A549 (cell line): ENCODE measurements around the gene TSPYL4. TPM values are rescaled to one million over a fixed set of nuclear protein-coding genes. Genes with fewer than 3 reads are reported as not detected.
A peak's percentile ranks its signal among the peaks of the same experiment; 100 is the strongest.

ENCODE experiments used
- ATAC-seq, 2 experiments: fragments of 200-7000 bp in 1 of 2; fragments of >200 bp in 1 of 2; cut with Nextera tagmentation in 1 of 2; cut with Tn5 transposase in 1 of 2; 3 replicates each; pipeline versions ENCODE4 v1.8.0 to v1.9.1; 2018 to 2020; ENCODE audit warnings: mild to moderate bottlenecking in 1 of 2, moderate library complexity in 1 of 2
- CTCF ChIA-PET: fragments of 300-600 bp; sonication (Branson Sonifier 250); formaldehyde crosslinking; extraction: SDS; loops from one replicate; lab custom pipeline; 2021; ENCODE audit warnings: antibody characterized with exemption, inconsistent platforms; lab: Yijun Ruan, JAX
- POLR2A ChIA-PET: fragments of 350-600 bp; formaldehyde crosslinking; extraction: SDS; loops from one replicate; lab custom pipeline; 2021; ENCODE audit warnings: antibody characterized with exemption, inconsistent platforms; lab: Yijun Ruan, JAX
- DNase-seq, 2 experiments: peaks; one replicate each; pipeline versions ENCODE4 v3.0.0 to v3.0.0-alpha.2; 2011 to 2016; ENCODE audit warnings: low read depth in 1 of 2, low spot score in 1 of 2
- FAIRE-seq: peaks from 2 replicates; lab custom pipeline; 2011; peaks lifted over from hg19 to GRCh38; lab: Jason Lieb, UNC
- H3K27ac ChIP-seq, 2 experiments: fragments of >200 bp; sonication (Bioruptor Twin); formaldehyde crosslinking; 3 replicates each; pipeline ENCODE4 v1.5.1; 2016 to 2017
- H3K4me1 ChIP-seq: fragments of >200 bp; sonication (Bioruptor Twin); formaldehyde crosslinking; 3 replicates; pipeline ENCODE4 v1.6.1; 2016
- H3K4me2 ChIP-seq: fragments of >200 bp; sonication (Bioruptor Twin); formaldehyde crosslinking; 3 replicates; pipeline ENCODE4 v1.6.1; 2016
- H3K4me3 ChIP-seq: fragments of >200 bp; sonication (Bioruptor Twin); formaldehyde crosslinking; 3 replicates; pipeline ENCODE4 v1.5.1; 2016
- H3K9me3 ChIP-seq: fragments of >200 bp; sonication (Bioruptor Twin); formaldehyde crosslinking; 3 replicates; pipeline ENCODE4 v1.6.1; 2016
- ATOH8 ChIP-seq: fragments of 250-450 bp; sonication (Bioruptor Pico); IDR thresholded peaks from 2 replicates; pipeline ENCODE4 v1.5.0; 2020; ENCODE audit warnings: low read depth, mild to moderate bottlenecking, moderate library complexity
- CBX2 ChIP-seq: fragments of 200-600 bp; sonication (generic); IDR thresholded peaks from 2 replicates; pipeline ENCODE4 v1.6.1; 2016; ENCODE audit warnings: low read depth, mild to moderate bottlenecking, borderline replicate concordance
- CHD4 ChIP-seq: fragments of 200-600 bp; sonication (generic); IDR thresholded peaks from 2 replicates; pipeline ENCODE4 v1.6.1; 2016; ENCODE audit warnings: antibody characterized with exemption, mild to moderate bottlenecking, borderline replicate concordance
- CTCF ChIP-seq: fragments of >200 bp; sonication (Bioruptor Twin); formaldehyde crosslinking; IDR thresholded peaks from 3 replicates; pipeline ENCODE4 v1.5.1; 2016
- EHF ChIP-seq: fragments of 250-450 bp; sonication (Bioruptor Pico); IDR thresholded peaks from 2 replicates; pipeline ENCODE4 v1.5.0; 2020; ENCODE audit warnings: mild to moderate bottlenecking
- EHMT2 ChIP-seq: fragments of 200-600 bp; sonication (generic); IDR thresholded peaks from 2 replicates; pipeline ENCODE4 v1.6.1; 2016; ENCODE audit warnings: antibody characterized with exemption, low read depth, mild to moderate bottlenecking, moderate library complexity
- ESRRA ChIP-seq: fragments of 150-350 bp; IDR thresholded peaks from 2 replicates; pipeline ENCODE4 v1.6.1; 2014; ENCODE audit warnings: mild to moderate bottlenecking, low read length, borderline replicate concordance
- FOSB ChIP-seq: fragments of 250-450 bp; sonication (Bioruptor Pico); IDR thresholded peaks from 2 replicates; pipeline ENCODE4 v1.5.0; 2020; ENCODE audit warnings: mild to moderate bottlenecking, moderate library complexity
- FOSL2 ChIP-seq, 2 experiments: fragments of 450-650 bp in 1 of 2; fragments of >200 bp in 1 of 2; sonication (Bioruptor Twin) in 1 of 2; formaldehyde crosslinking; IDR thresholded peaks; 2 replicates each; pipeline versions ENCODE4 v1.5.0 to v1.6.1; 2016 to 2020; ENCODE audit warnings: mild to moderate bottlenecking in 1 of 2, moderate library complexity in 1 of 2
- HEYL ChIP-seq: fragments of 250-450 bp; sonication (Bioruptor Pico); IDR thresholded peaks from 2 replicates; pipeline ENCODE4 v1.8.0; 2021; ENCODE audit warnings: mild to moderate bottlenecking, moderate library complexity
- HOXB13 ChIP-seq: fragments of 250-450 bp; sonication (Bioruptor Pico); IDR thresholded peaks from 2 replicates; pipeline ENCODE4 v1.5.0; 2020; ENCODE audit warnings: low read depth, mild to moderate bottlenecking, moderate library complexity
- HOXB5 ChIP-seq: fragments of 250-450 bp; sonication (Bioruptor Pico); IDR thresholded peaks from 2 replicates; pipeline ENCODE4 v1.5.0; 2020; ENCODE audit warnings: mild to moderate bottlenecking, moderate library complexity
- JUN ChIP-seq, 2 experiments: fragments of >200 bp; sonication (Bioruptor Twin); formaldehyde crosslinking; IDR thresholded peaks; 2 replicates in 1 of 2; 3 replicates in 1 of 2; pipeline ENCODE4 v1.6.1; 2016 to 2017
- KDM5A ChIP-seq: fragments of 200-600 bp; sonication (generic); IDR thresholded peaks from 2 replicates; pipeline ENCODE4 v1.6.1; 2016; ENCODE audit warnings: antibody characterized with exemption, mild to moderate bottlenecking
- MAZ ChIP-seq: fragments of 150-350 bp; IDR thresholded peaks from 2 replicates; pipeline ENCODE4 v1.6.1; 2014; ENCODE audit warnings: antibody characterized with exemption, low read depth, low read length, borderline replicate concordance
- NPAS2 ChIP-seq: fragments of 250-450 bp; sonication (Bioruptor Pico); IDR thresholded peaks from 2 replicates; pipeline ENCODE4 v1.8.0; 2022; ENCODE audit warnings: mild to moderate bottlenecking, moderate library complexity, borderline replicate concordance
- POLR2A ChIP-seq: IDR thresholded peaks from 2 replicates; pipeline ENCODE4 v1.6.1; 2012; ENCODE audit warnings: mild to moderate bottlenecking, low read length
- RAD21 ChIP-seq, 2 experiments: fragments of >200 bp in 1 of 2; sonication (Bioruptor Twin) in 1 of 2; formaldehyde crosslinking in 1 of 2; IDR thresholded peaks in 1 of 2; conservative IDR thresholded peaks in 1 of 2; 2 replicates in 1 of 2; 3 replicates in 1 of 2; pipeline ENCODE4 v1.6.1; 2012 to 2018; ENCODE audit warnings: inconsistent platforms in 1 of 2
- RFX5 ChIP-seq: fragments of 450-650 bp; IDR thresholded peaks from 2 replicates; pipeline ENCODE4 v1.7.1; 2014; ENCODE audit warnings: antibody characterized with exemption, mild to moderate bottlenecking, moderate library complexity
- SMC3 ChIP-seq: fragments of >200 bp; sonication (Bioruptor Twin); formaldehyde crosslinking; IDR thresholded peaks from 3 replicates; pipeline ENCODE4 v1.6.1; 2018; ENCODE audit warnings: inconsistent platforms
- SREBF2 ChIP-seq: fragments of 450-650 bp; IDR thresholded peaks from 2 replicates; pipeline ENCODE4 v1.6.1; 2014; ENCODE audit warnings: mild to moderate bottlenecking, moderate library complexity
- TFCP2L1 ChIP-seq: fragments of 250-450 bp; sonication (Bioruptor Pico); IDR thresholded peaks from 2 replicates; pipeline ENCODE4 v1.5.0; 2021; ENCODE audit warnings: mild to moderate bottlenecking
- ZNF302 ChIP-seq: fragments of 250-450 bp; sonication (Bioruptor Pico); IDR thresholded peaks from 2 replicates; pipeline ENCODE4 v1.9.0; 2021; ENCODE audit warnings: inconsistent platforms, mild to moderate bottlenecking, moderate library complexity
- ZSCAN20 ChIP-seq: fragments of 250-450 bp; sonication (Bioruptor Pico); IDR thresholded peaks from 2 replicates; pipeline ENCODE4 v1.8.0; 2022; ENCODE audit warnings: mild to moderate bottlenecking, moderate library complexity
- WGBS: methylation state at CpG from one replicate; pipeline ENCODE4 v1.1.6; 2017; ENCODE audit errors: missing lambda C conversion rate; 5-methylcytosine and 5-hydroxymethylcytosine counted together
- polyA plus RNA-seq, 4 experiments: library from polyadenylated mRNA; depleted of rRNA in 3 of 4; stranded (reverse); fragments of >200 nt; fragmentation: RNase III in 1 of 4; extraction: RNeasy Plus Mini Kit Qiagen cat#74134 plus additional on column Dnase treatment in 1 of 4; gene quantifications; 2 replicates in 3 of 4; 3 replicates in 1 of 4; pipeline ENCODE4 v1.2.3, GENCODE V29; 2011 to 2017

Gene TSPYL4
- polyA plus RNA-seq, 2 of the 4 experiments (the other 2 are of a cell fraction): 3.9 to 5.6 TPM

DNA sequence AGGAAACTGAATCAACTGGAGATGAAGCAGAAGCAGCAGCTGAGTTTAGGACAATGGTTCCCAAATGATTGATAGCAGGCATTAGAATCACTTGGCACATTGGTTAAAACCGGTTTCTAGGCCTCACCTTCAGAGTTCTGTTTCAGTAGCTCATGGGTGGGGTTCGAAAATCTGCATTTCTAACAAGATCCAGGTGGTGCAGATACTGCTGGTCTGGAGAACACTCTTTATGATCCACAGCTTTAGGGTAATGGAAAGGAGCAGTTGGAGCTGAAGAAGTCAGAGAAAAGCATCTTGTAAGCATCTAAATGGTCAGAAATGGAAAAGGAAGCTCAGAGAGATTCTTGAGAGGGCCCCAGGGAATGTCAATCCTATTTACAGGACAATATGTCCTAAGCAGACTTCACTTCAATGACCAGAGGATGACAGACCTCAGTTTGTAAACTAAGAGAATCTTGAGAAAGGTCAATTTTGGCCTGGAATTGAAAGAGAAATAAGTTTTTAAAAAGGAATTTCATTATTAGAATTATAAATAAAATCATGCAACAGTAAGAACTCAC lies 17.4 kb upstream of the TSPYL4 start:
- ChIA-PET POLR2A (no interaction called here), CTCF (interaction anchor here (1.0 to 8.5 kb wide), 3 partner anchors 16 to 291 kb away, joined by 3 to 80 read pairs (median 4); partner anchors contain the start of gene CALHM5)
- ATAC-seq (no peak), DNase-seq (no peak), FAIRE-seq (no peak)
- Histone ChIP-seq H3K27ac (no peak overlapping the region), H3K9me3 (no peaks in the 10 kb centered on the region), H3K4me3 (no peak overlapping the region), H3K4me2 (no peak overlapping the region), H3K4me1 (peaks cover 8% of the 10 kb centered on the region; the same call in 2 of the 3 replicates)
- 16% methylated on average over 2 of the region's 2 CpGs for WGBS
- no peak for TF ChIP-seq POLR2A
- no peak for TF ChIP-seq ZNF302 (CRISPR knock-in tag)
- TF ChIP-seq ESRRA: no peak
- TF ChIP-seq ZSCAN20 (CRISPR knock-in tag): no peak
- TF ChIP-seq NPAS2 (CRISPR knock-in tag): no peak

DNA sequence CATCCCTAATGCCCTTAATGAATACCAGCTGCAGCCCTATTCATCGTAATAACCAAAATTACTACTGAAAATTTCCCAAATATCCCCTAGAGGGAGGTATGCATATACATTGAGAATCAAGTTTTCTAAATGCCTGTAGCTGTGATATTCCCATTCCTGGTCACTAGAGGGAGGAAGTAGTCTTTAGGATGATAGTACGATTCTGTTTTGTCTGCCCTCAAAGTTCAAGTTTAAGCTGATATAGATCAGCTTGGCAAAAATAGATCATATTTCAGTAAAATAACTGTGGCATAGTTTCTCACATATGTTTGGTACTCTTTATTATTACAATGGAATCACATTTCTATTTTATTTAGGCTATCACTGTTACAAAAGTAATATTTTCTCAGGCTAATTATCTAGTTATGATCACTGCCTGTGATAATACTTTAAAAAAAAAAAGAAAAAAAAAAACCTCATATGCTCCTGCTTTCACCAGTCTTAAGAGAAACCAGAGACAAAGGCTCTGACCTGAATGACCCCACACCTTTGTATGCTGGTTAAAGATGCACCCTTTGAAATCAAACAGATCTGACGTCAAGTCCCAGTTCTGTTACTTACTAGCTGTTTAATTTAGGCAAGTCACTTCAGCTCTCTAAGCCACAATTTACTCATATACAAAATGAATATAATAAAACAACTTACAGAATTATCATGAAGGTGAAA lies 14.9 kb upstream of the TSPYL4 start:
- DNase-seq: peak; percentile 44 to 73
- POLR2A ChIA-PET: interaction anchor here (0.8 to 1.4 kb wide), 4 partner anchors 11 to 303 kb away, joined by 3 to 6 read pairs (median 4); partner anchors contain the start of genes RWDD1, TSPYL1 and TSPYL4
- H3K4me3 ChIP-seq: no peak overlapping the region
- no peak overlapping the region for H3K27ac ChIP-seq
- CTCF ChIA-PET: interaction anchor here (0.7 to 8.5 kb wide), 29 partner anchors 9 to 302 kb away, joined by 3 to 80 read pairs (median 5); partner anchors contain the start of genes CALHM4, CALHM5, DSE and RWDD1
- TF ChIP-seq SMC3 (peak; percentile 62; the same call in 2 of the 3 replicates), RAD21 (conservative IDR thresholded peaks at IDR 0.05 in 1 of 2, IDR thresholded peaks at IDR 0.05 in 1 of 2) (peak; percentile 68 to 71), CTCF (peak; percentile 86), SREBF2 (no peak)
- TF ChIP-seq, all 56 proteins: peak for 3
- 30% methylated on average over 3 of the region's 3 CpGs for WGBS
- no peak for FAIRE-seq
- ATAC-seq: peak; percentile 85 to 95
- Histone ChIP-seq H3K4me2 (no peak overlapping the region), H3K9me3 (no peaks in the 10 kb centered on the region), H3K4me1 (peaks cover 8% of the 10 kb centered on the region; the same call in 1 of the 3 replicates)

- CTCF ChIA-PET: interaction anchor here (0.7 to 8.5 kb wide), 27 partner anchors 10 to 303 kb away, joined by 3 to 80 read pairs (median 5); partner anchors contain the start of genes CALHM4, CALHM5, DSE and RWDD1
- POLR2A ChIA-PET: interaction anchor here (0.8 to 1.4 kb wide), 3 partner anchors 11 to 303 kb away, joined by 4 to 6 read pairs (median 5); partner anchors contain the start of genes RWDD1, TSPYL1 and TSPYL4
- no peak overlapping the region for H3K4me3 ChIP-seq
- WGBS: 33% methylated on average over 3 of the region's 3 CpGs
- TF ChIP-seq EHMT2 (no peak), HOXB5 (CRISPR knock-in tag) (no peak), MAZ (no peak), TFCP2L1 (CRISPR knock-in tag) (no peak), FOSL2 (IDR thresholded peaks at IDR 0.05) (no peak), FOSL2 (CRISPR knock-in tag; IDR thresholded peaks at IDR 0.05) (no peak), FOSB (no peak), HEYL (CRISPR knock-in tag) (no peak), RFX5 (no peak), KDM5A (no peak), JUN (IDR thresholded peaks at IDR 0.05) (no peak), ATOH8 (CRISPR knock-in tag) (no peak), CBX2 (no peak), RAD21 (conservative IDR thresholded peaks at IDR 0.05 in 1 of 2, IDR thresholded peaks at IDR 0.05 in 1 of 2) (no peak), NPAS2 (CRISPR knock-in tag) (no peak), CHD4 (no peak), EHF (CRISPR knock-in tag) (no peak), HOXB13 (CRISPR knock-in tag) (no peak)
- H3K27ac ChIP-seq: no peak overlapping the region
- no peaks in the 10 kb centered on the region for H3K9me3 ChIP-seq
- ATAC-seq (peak; percentile 19 to 32; a peak in 4 of 6 replicates), DNase-seq (no peak), FAIRE-seq (no peak)
- no peak overlapping the region for H3K4me2 ChIP-seq
- peaks cover 8% of the 10 kb centered on the region; the same call in 1 of the 3 replicates for H3K4me1 ChIP-seq
Measured at GRCh38 chr6:116267836-116268588, 14.1 kb upstream of the TSPYL4 start.
